MM.1S (cell line): ENCODE measurements around the gene PER2.

Experiments
- DNase-seq: peaks from one replicate; pipeline ENCODE4 v3.0.0-alpha.2; 2015
- H2AFZ ChIP-seq: fragments of 300-600 bp; sonication (generic); 2 replicates; pipeline ENCODE4 v1.6.0; 2016; ENCODE audit warnings: antibody characterized with exemption, low read length
- H3F3A ChIP-seq: fragments of 300-600 bp; sonication (generic); 2 replicates; pipeline ENCODE4 v1.6.1; 2016; ENCODE audit warnings: mild to moderate bottlenecking, antibody characterized with exemption, low read length, moderate library complexity, mixed read lengths; ENCODE audit not compliant: insufficient read depth
- H3K27ac ChIP-seq: fragments of 300-600 bp; sonication (generic); 2 replicates; pipeline ENCODE4 v1.5.1; 2016; ENCODE audit warnings: mild to moderate bottlenecking, low read length
- H3K27me3 ChIP-seq: fragments of 300-600 bp; sonication (generic); replicated peaks from 2 replicates; pipeline ENCODE4 v1.6.0; 2016; ENCODE audit warnings: low read length; ENCODE audit not compliant: insufficient read depth
- H3K36me3 ChIP-seq: fragments of 300-600 bp; sonication (generic); replicated peaks from 2 replicates; pipeline ENCODE4 v1.6.1; 2016; ENCODE audit warnings: mild to moderate bottlenecking, low read length, mixed read lengths; ENCODE audit not compliant: insufficient read depth
- H3K4me1 ChIP-seq: fragments of 300-600 bp; sonication (generic); 2 replicates; pipeline ENCODE4 v1.6.1; 2016; ENCODE audit warnings: low read length, mixed read lengths
- H3K4me2 ChIP-seq: fragments of 300-600 bp; sonication (generic); 2 replicates; pipeline ENCODE4 v1.6.0; 2016; ENCODE audit warnings: low read depth, low read length
- H3K4me3 ChIP-seq: fragments of 300-600 bp; sonication (generic); 2 replicates; pipeline ENCODE4 v1.5.1; 2016; ENCODE audit warnings: low read length, mixed read lengths
- H3K79me2 ChIP-seq: fragments of 300-600 bp; sonication (generic); 2 replicates; pipeline ENCODE4 v1.6.1; 2016; ENCODE audit warnings: mixed run types, low read length, mixed read lengths
- H3K9ac ChIP-seq: fragments of 300-600 bp; sonication (generic); 2 replicates; pipeline ENCODE4 v1.6.1; 2016; ENCODE audit warnings: low read length, mixed read lengths
- H3K9me2 ChIP-seq: fragments of 300-600 bp; sonication (generic); replicated peaks from 2 replicates; pipeline ENCODE4 v1.6.1; 2016; ENCODE audit warnings: mild to moderate bottlenecking, low read length, mixed read lengths; ENCODE audit not compliant: insufficient read depth
- H3K9me3 ChIP-seq: fragments of 300-600 bp; sonication (generic); replicated peaks from 2 replicates; pipeline ENCODE4 v1.6.1; 2016; ENCODE audit warnings: mild to moderate bottlenecking, low read length, mixed read lengths; ENCODE audit not compliant: insufficient read depth
- H4K20me1 ChIP-seq: fragments of 300-600 bp; sonication (generic); 2 replicates; pipeline ENCODE4 v1.6.1; 2016; ENCODE audit warnings: mild to moderate bottlenecking, low read length, moderate library complexity, mixed read lengths; ENCODE audit not compliant: insufficient read depth
- EZH2 ChIP-seq: fragments of 300-600 bp; sonication (generic); optimal IDR thresholded peaks from 2 replicates; pipeline ENCODE3; 2017; ENCODE audit warnings: low read depth, mild to moderate bottlenecking, antibody characterized with exemption, low read length, mixed read lengths
- EZH2phosphoT487 ChIP-seq: fragments of 300-600 bp; sonication (generic); IDR thresholded peaks from 2 replicates; pipeline ENCODE4 v1.6.1; 2018; ENCODE audit warnings: antibody characterized with exemption, low read length
- TF ChIP-seq, protein P1 (sequence below): fragments of 300-600 bp; sonication (generic); IDR thresholded peaks from 2 replicates; pipeline ENCODE4 v1.5.1; 2016; ENCODE audit warnings: antibody characterized with exemption, low read length, mixed read lengths

The PER2 gene

DNA sequence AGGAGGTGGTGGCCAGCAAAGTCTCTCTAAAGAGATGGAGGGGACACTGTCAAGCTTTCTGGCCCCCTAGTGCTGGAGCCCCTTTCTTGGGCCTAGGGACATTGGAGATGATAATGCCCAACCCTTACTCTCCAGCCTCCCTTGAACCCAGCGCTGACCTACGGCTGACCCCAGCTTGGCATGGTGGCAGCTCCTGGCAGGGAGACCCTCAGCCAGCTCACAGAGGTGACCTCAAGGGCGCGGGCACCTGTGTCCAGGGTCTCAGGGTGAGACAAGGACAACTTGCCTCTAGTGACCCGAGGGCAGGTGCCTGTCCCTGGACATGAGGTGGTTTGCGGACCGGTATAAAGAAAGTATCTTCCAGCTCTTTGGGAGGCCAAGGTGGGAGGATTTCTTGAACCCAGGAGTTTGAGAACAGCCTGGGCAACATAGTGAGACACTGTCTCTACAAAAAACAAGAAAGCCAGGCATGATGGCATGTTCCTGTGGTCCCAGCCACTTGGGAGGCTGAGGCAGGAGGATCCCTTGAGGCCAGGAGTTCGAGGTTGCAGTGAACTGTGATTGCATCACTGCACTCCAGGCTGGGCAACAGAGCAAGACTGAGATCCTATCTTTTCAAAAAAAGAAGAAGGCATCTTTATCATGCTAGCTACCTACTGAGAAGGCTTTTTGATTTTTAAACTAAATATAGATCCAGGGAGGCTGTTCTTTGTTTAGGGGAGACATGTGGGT, 3.3 kb upstream of the PER2 start:
- no peak for DNase-seq
- TF ChIP-seq, protein P1, sequence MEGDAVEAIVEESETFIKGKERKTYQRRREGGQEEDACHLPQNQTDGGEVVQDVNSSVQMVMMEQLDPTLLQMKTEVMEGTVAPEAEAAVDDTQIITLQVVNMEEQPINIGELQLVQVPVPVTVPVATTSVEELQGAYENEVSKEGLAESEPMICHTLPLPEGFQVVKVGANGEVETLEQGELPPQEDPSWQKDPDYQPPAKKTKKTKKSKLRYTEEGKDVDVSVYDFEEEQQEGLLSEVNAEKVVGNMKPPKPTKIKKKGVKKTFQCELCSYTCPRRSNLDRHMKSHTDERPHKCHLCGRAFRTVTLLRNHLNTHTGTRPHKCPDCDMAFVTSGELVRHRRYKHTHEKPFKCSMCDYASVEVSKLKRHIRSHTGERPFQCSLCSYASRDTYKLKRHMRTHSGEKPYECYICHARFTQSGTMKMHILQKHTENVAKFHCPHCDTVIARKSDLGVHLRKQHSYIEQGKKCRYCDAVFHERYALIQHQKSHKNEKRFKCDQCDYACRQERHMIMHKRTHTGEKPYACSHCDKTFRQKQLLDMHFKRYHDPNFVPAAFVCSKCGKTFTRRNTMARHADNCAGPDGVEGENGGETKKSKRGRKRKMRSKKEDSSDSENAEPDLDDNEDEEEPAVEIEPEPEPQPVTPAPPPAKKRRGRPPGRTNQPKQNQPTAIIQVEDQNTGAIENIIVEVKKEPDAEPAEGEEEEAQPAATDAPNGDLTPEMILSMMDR: no peak
- TF ChIP-seq EZH2phosphoT487 (no peak), EZH2 (no peak)

GRCh38 chr2:238290715-238291549, 2.5 kb upstream of the PER2 start:
- H3K27me3 ChIP-seq: no peaks in the 10 kb centered on the region
- TF ChIP-seq, protein P1: no peak
- TF ChIP-seq EZH2 (no peak), EZH2phosphoT487 (no peak)
- no peak overlapping the region for H3K9ac ChIP-seq
- peaks cover 8% of the 10 kb centered on the region for H3K4me1 ChIP-seq
- H3K9me3 ChIP-seq: no peaks in the 10 kb centered on the region
- no peak overlapping the region for H2AFZ ChIP-seq
- H3K27ac ChIP-seq: no peak overlapping the region
- H3K36me3 ChIP-seq: no peaks in the 10 kb centered on the region
- H3K4me3 ChIP-seq: no peak overlapping the region
- no peaks in the 10 kb centered on the region for H3K9me2 ChIP-seq
- DNase-seq: no peak
- H3F3A ChIP-seq: 0 out of 2 replicates have a peak, but pooled peaks cover 4% of the 10 kb centered on the region
- no peak overlapping the region for H3K4me2 ChIP-seq
- peaks cover 24% of the 10 kb centered on the region for H3K79me2 ChIP-seq
- H4K20me1 ChIP-seq: no peaks in the 10 kb centered on the region

More for the DNA sequence above, 3.3 kb upstream of the PER2 start:
- no peak overlapping the region for H3K9ac ChIP-seq
- H3K4me3 ChIP-seq: no peak overlapping the region
- H3K27ac ChIP-seq: no peak overlapping the region
- peaks cover 8% of the 10 kb centered on the region for H3K4me1 ChIP-seq
- H4K20me1 ChIP-seq: no peaks in the 10 kb centered on the region
- no peak overlapping the region for H3K4me2 ChIP-seq
- no peaks in the 10 kb centered on the region for H3K9me3 ChIP-seq
- H3F3A ChIP-seq: 0 out of 2 replicates have a peak, but pooled peaks cover 4% of the 10 kb centered on the region
- H2AFZ ChIP-seq: no peak overlapping the region
- no peaks in the 10 kb centered on the region for H3K36me3 ChIP-seq
- no peaks in the 10 kb centered on the region for H3K9me2 ChIP-seq
- H3K79me2 ChIP-seq: peaks cover 16% of the 10 kb centered on the region
- no peaks in the 10 kb centered on the region for H3K27me3 ChIP-seq

GRCh38 chr2:238290091-238290509, 1.7 kb upstream of the PER2 start:
- Histone ChIP-seq H3K4me3 (no peak overlapping the region), H2AFZ (no peak overlapping the region), H3K27me3 (no peaks in the 10 kb centered on the region), H3K79me2 (peaks cover 32% of the 10 kb centered on the region), H3K9me2 (no peaks in the 10 kb centered on the region), H3K36me3 (no peaks in the 10 kb centered on the region), H3K27ac (no peak overlapping the region), H3F3A (0 out of 2 replicates have a peak, but pooled peaks cover 4% of the 10 kb centered on the region), H3K4me2 (no peak overlapping the region), H3K4me1 (peaks cover 8% of the 10 kb centered on the region), H4K20me1 (no peaks in the 10 kb centered on the region), H3K9ac (no peak overlapping the region), H3K9me3 (no peaks in the 10 kb centered on the region)
- DNase-seq: no peak
- TF ChIP-seq EZH2 (no peak), EZH2phosphoT487 (no peak)
- TF ChIP-seq, protein P1: no peak
